IPS DF 6.9 (cell line): Measurements from ENCODE around the gene MRPL53.

Source experiments
- DNase-seq: peaks from one replicate; pipeline ENCODE4 v3.0.0-alpha.2; 2013; ENCODE audit warnings: low read depth, low spot score
- H3K27ac ChIP-seq: one replicate; pipeline ENCODE4 v1.5.1; 2013; ENCODE audit warnings: low read length, control low read depth
- H3K27me3 ChIP-seq: 2 replicates; pipeline ENCODE4 v1.6.1; 2013; ENCODE audit warnings: mild to moderate bottlenecking, low read length; ENCODE audit not compliant: control insufficient read depth, insufficient read depth
- H3K36me3 ChIP-seq: 2 replicates; pipeline ENCODE4 v1.6.1; 2013; ENCODE audit warnings: low read length; ENCODE audit not compliant: control insufficient read depth, insufficient read depth
- H3K4me1 ChIP-seq: 2 replicates; pipeline ENCODE4 v1.6.1; 2013; ENCODE audit warnings: low read length; ENCODE audit not compliant: control insufficient read depth, insufficient read depth
- H3K4me3 ChIP-seq: 2 replicates; pipeline ENCODE4 v1.5.1; 2013; ENCODE audit warnings: mild to moderate bottlenecking, low read length
- H3K9me3 ChIP-seq: 2 replicates; pipeline ENCODE4 v1.6.1; 2013; ENCODE audit warnings: low read length, inconsistent platforms; ENCODE audit not compliant: control insufficient read depth, insufficient read depth
- whole genome bisulfite sequencing: extraction: QIAGEN DNeasy Blood & Tissue Kit; methylation state at CpG from one replicate; pipeline ENCODE4 v1.1.7; 2013; ENCODE audit warnings: mixed read lengths, missing lambda C conversion rate; ENCODE audit not compliant: insufficient read length, insufficient coverage; 5-methylcytosine and 5-hydroxymethylcytosine counted together

Gene MRPL53

GRCh38 chr2:74430502-74430901 lies 42.0 kb downstream of the MRPL53 start:
- no peak overlapping the region for H3K4me3 ChIP-seq
- no CpG with 5 or more reads among the region's 11 CpGs for WGBS

GRCh38 chr2:74429487-74430451 lies 42.7 kb downstream of the MRPL53 start:
- no peak for DNase-seq
- peaks cover 36% of the 10 kb centered on the region for H3K36me3 ChIP-seq
- H3K27ac ChIP-seq: no peak overlapping the region
- H3K9me3 ChIP-seq: no peaks in the 10 kb centered on the region
- no peaks in the 10 kb centered on the region for H3K27me3 ChIP-seq
- H3K4me1 ChIP-seq: no peaks in the 10 kb centered on the region
- H3K4me3 ChIP-seq: no peak overlapping the region
- WGBS: no CpG with 5 or more reads among the region's 18 CpGs

More at GRCh38 chr2:74430502-74430901, 42.0 kb downstream of the MRPL53 start:
- Histone ChIP-seq H3K4me1 (no peaks in the 10 kb centered on the region), H3K27ac (no peak overlapping the region), H3K36me3 (peaks cover 36% of the 10 kb centered on the region), H3K27me3 (no peaks in the 10 kb centered on the region), H3K9me3 (no peaks in the 10 kb centered on the region)
- no peak for DNase-seq

GRCh38 chr2:74428675-74429074 lies 43.8 kb downstream of the MRPL53 start:
- Histone ChIP-seq H3K27me3 (no peaks in the 10 kb centered on the region), H3K27ac (no peak overlapping the region), H3K36me3 (peaks cover 36% of the 10 kb centered on the region), H3K9me3 (no peaks in the 10 kb centered on the region), H3K4me3 (no peak overlapping the region), H3K4me1 (no peaks in the 10 kb centered on the region)
- no CpG with 5 or more reads among the region's 5 CpGs for WGBS
- no peak for DNase-seq

- Histone ChIP-seq H3K36me3 (peaks cover 36% of the 10 kb centered on the region), H3K4me1 (no peaks in the 10 kb centered on the region), H3K27me3 (no peaks in the 10 kb centered on the region), H3K27ac (no peak overlapping the region), H3K4me3 (no peak overlapping the region), H3K9me3 (no peaks in the 10 kb centered on the region)
- DNase-seq: no peak
- no CpG with 5 or more reads among the region's 3 CpGs for WGBS
Measured at GRCh38 chr2:74427551-74427950, 44.9 kb downstream of the MRPL53 start.

GRCh38 chr2:74426181-74426758 lies 46.2 kb downstream of the MRPL53 start:
- Histone ChIP-seq H3K27ac (no peak overlapping the region), H3K9me3 (no peaks in the 10 kb centered on the region), H3K4me3 (no peak overlapping the region), H3K4me1 (no peaks in the 10 kb centered on the region), H3K27me3 (no peaks in the 10 kb centered on the region), H3K36me3 (peaks cover 29% of the 10 kb centered on the region)
- no CpG with 5 or more reads among the region's 14 CpGs for WGBS
- DNase-seq: no peak

GRCh38 chr2:74425523-74425922 lies 47.0 kb downstream of the MRPL53 start:
- Histone ChIP-seq H3K4me3 (no peak overlapping the region), H3K27me3 (no peaks in the 10 kb centered on the region), H3K4me1 (no peaks in the 10 kb centered on the region), H3K27ac (no peak overlapping the region), H3K36me3 (peaks cover 29% of the 10 kb centered on the region), H3K9me3 (no peaks in the 10 kb centered on the region)
- no peak for DNase-seq
- WGBS: no CpG with 5 or more reads among the region's 7 CpGs

GRCh38 chr2:74424995-74425406 lies 47.5 kb downstream of the MRPL53 start:
- DNase-seq: no peak
- no peaks in the 10 kb centered on the region for H3K4me1 ChIP-seq
- no peak overlapping the region for H3K27ac ChIP-seq
- H3K36me3 ChIP-seq: peaks cover 24% of the 10 kb centered on the region
- H3K4me3 ChIP-seq: no peak overlapping the region
- H3K9me3 ChIP-seq: no peaks in the 10 kb centered on the region
- no CpG with 5 or more reads among the region's 5 CpGs for WGBS
- H3K27me3 ChIP-seq: no peaks in the 10 kb centered on the region

GRCh38 chr2:74424139-74424992 lies 48.1 kb downstream of the MRPL53 start:
- Histone ChIP-seq H3K9me3 (no peaks in the 10 kb centered on the region), H3K4me1 (no peaks in the 10 kb centered on the region), H3K27me3 (no peaks in the 10 kb centered on the region), H3K36me3 (peaks cover 18% of the 10 kb centered on the region), H3K4me3 (no peak overlapping the region), H3K27ac (no peak overlapping the region)
- no CpG with 5 or more reads among the region's 5 CpGs for WGBS
- no peak for DNase-seq

GRCh38 chr2:74423231-74424095 lies 49.0 kb downstream of the MRPL53 start:
- no CpG with 5 or more reads among the region's 9 CpGs for WGBS
- no peaks in the 10 kb centered on the region for H3K27me3 ChIP-seq

More at GRCh38 chr2:74423231-74424095, 49.0 kb downstream of the MRPL53 start:
- Histone ChIP-seq H3K4me1 (no peaks in the 10 kb centered on the region), H3K27ac (no peak overlapping the region), H3K9me3 (no peaks in the 10 kb centered on the region), H3K4me3 (no peak overlapping the region), H3K36me3 (peaks cover 9% of the 10 kb centered on the region; the same call in 1 of the 2 replicates)
- DNase-seq: no peak
